Tibial artery (tissue), 4 donors: ENCODE results near the gene TPD52L2.

ENCODE experiments used
- DNase-seq, 2 donors: peaks; one replicate each; pipeline ENCODE4 v3.0.0-alpha.2; 2019
- H3K27ac ChIP-seq, 2 donors: fragments of 200-600 bp; sonication (generic) in 1 of 2; 1 replicate in 1 of 2; 2 replicates in 1 of 2; pipeline ENCODE4 v1.5.1; 2018 to 2019; ENCODE audit warnings: mild to moderate bottlenecking in 1 of 2
- H3K27me3 ChIP-seq, 2 donors: fragments of 200-600 bp; sonication (generic) in 1 of 2; one replicate each; pipeline versions ENCODE4 v1.5.1 to v1.6.0; 2016 to 2019
- H3K36me3 ChIP-seq, 3 donors: fragments of 200-600 bp; sonication (generic) in 2 of 3; one replicate each; pipeline ENCODE4 v1.5.1; 2016 to 2019; ENCODE audit warnings: mild to moderate bottlenecking in 2 of 3
- H3K4me1 ChIP-seq, 4 donors: fragments of 200-600 bp; sonication (generic) in 2 of 4; 1 replicate in 3 of 4; 2 replicates in 1 of 4; pipeline ENCODE4 v1.5.1; 2016 to 2019
- H3K4me3 ChIP-seq, 2 donors: fragments of 200-600 bp; sonication (generic) in 1 of 2; 1 replicate in 1 of 2; 2 replicates in 1 of 2; pipeline ENCODE4 v1.5.1; 2018 to 2019; ENCODE audit warnings: mild to moderate bottlenecking in 2 of 2
- H3K9me3 ChIP-seq, 3 donors: fragments of 200-600 bp; sonication (generic) in 1 of 3; one replicate each; pipeline ENCODE4 v1.5.1; 2016 to 2019
- intact Hi-C: fragments of 100-400 bp; cut with DNase I; formaldehyde crosslinking; loops from one replicate; pipeline ENCODE4 v1.15.0; 2023; ENCODE audit warnings: low total_unique reads
- TF ChIP-seq, protein P1 (sequence below), 2 experiments: fragments of 200-600 bp in 1 of 2; fragments of 450-650 bp in 1 of 2; IDR thresholded peaks; one replicate each; pipeline ENCODE4 v1.5.1; 2017 to 2019; ENCODE audit warnings: antibody characterized with exemption in 2 of 2, mild to moderate bottlenecking in 1 of 2, moderate library complexity in 1 of 2

The TPD52L2 gene

DNA sequence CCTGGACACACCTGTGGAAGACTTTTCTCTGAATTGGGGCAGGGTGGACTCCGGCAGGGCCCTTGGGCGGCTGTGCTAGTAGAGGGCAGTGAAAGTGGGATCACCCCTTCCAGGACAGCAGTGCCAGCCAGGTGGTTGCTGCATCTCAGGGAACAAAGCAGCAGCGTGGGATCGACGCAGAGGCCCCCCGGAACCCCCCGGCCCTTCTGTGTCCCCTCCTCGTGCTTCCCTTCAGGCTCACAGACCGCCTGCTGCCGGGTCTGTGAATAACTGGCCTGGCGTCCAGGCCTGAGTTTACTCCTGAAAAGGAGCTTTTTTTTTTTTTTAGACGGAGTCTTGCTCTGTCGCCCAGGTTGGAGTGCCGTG, 21.0 kb downstream of the TPD52L2 start:
- Histone ChIP-seq H3K27me3 (no peaks in the 10 kb centered on the region), H3K4me3 (no peak overlapping the region), H3K36me3 (peaks cover 29 to 100% (median 77%) of the 10 kb centered on the region in 3 donors), H3K4me1 (no peaks in the 10 kb centered on the region), H3K9me3 (no peaks in the 10 kb centered on the region), H3K27ac (no peak overlapping the region)
- DNase-seq: no peak
- intact Hi-C loops: no loop called here
- TF ChIP-seq, protein P1, sequence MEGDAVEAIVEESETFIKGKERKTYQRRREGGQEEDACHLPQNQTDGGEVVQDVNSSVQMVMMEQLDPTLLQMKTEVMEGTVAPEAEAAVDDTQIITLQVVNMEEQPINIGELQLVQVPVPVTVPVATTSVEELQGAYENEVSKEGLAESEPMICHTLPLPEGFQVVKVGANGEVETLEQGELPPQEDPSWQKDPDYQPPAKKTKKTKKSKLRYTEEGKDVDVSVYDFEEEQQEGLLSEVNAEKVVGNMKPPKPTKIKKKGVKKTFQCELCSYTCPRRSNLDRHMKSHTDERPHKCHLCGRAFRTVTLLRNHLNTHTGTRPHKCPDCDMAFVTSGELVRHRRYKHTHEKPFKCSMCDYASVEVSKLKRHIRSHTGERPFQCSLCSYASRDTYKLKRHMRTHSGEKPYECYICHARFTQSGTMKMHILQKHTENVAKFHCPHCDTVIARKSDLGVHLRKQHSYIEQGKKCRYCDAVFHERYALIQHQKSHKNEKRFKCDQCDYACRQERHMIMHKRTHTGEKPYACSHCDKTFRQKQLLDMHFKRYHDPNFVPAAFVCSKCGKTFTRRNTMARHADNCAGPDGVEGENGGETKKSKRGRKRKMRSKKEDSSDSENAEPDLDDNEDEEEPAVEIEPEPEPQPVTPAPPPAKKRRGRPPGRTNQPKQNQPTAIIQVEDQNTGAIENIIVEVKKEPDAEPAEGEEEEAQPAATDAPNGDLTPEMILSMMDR (IDR thresholded peaks at IDR 0.05): no peak

DNA sequence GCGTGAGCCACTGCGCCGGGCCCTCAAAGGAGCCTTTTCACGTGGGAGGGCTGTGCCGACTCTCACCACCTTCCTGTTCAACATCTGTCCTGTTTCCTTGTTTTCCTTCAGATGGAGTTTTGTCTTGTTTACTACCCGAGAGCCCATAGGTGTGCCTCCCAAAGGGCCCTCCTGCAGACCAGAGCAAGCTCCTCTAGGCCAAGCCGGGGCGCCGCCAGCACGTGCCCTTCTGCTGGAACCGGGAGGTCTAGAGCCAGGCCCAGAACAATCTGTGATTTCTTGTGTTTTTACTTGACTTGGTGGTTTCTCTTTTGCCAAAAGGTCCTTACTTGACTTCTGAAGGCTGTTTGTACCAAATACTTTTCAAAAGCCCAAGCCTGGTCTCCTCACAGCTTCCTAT, 21.9 kb downstream of the TPD52L2 start:
- Histone ChIP-seq H3K36me3 (peaks cover 34 to 100% (median 79%) of the 10 kb centered on the region in 3 donors), H3K4me3 (no peak overlapping the region), H3K27me3 (no peaks in the 10 kb centered on the region), H3K9me3 (no peaks in the 10 kb centered on the region), H3K27ac (no peak overlapping the region), H3K4me1 (no peaks in the 10 kb centered on the region)
- DNase-seq: no peak
- intact Hi-C loops: no loop called here
- TF ChIP-seq, protein P1 (IDR thresholded peaks at IDR 0.05): no peak

DNA sequence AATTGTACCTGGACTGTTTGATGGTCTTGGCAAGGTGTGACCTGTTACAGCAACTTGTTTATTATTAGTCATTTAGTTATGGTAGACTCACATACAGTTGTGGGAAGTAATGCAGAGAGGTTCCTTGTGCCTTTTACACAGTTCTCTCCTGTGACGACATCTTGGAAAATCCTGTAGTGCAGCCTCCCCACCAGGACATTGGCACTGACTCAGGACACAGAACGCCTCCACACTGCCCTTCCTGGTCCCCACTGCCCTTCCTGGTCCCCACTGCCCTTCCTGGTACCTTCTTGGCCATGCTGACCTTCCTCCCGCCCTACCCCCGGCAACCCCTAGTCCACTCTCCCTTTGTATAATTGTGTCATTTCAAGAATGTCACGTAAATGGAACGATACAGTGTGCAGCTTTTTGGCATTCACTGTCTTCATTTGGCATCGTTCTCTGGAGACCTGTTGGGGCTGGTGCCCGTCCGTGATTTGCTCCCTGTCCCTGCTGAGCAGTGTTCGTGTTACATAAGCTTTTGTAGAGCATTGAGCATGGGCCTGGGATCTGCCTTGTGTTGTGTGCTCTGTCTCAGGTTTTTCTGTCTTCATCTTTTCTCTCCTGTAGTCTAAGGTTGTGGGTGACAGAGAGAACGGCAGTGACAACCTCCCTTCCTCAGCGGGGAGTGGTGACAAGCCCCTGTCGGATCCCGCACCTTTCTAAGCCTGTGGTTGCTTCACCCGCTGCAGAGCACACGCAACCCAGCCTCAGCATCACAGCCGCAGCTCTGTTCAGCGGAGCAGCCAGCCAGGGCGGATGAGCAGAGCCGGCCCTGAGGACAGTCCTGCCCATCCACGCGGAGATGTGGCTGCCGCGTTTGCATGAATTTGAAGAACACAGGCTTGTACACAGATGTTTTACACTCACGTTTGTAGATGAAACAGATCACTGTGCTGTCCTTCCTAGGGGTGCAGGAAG, 24.5 kb downstream of the TPD52L2 start:
- TF ChIP-seq, protein P1 (IDR thresholded peaks at IDR 0.05): no peak
- intact Hi-C loops: loop anchor here (5.0 kb wide), 1 partner anchor 88 kb away; the partner anchor contains the start of gene SAMD10
- Histone ChIP-seq H3K36me3 (peaks cover 25 to 76% (median 55%) of the 10 kb centered on the region in 3 donors), H3K27ac (no peak overlapping the region), H3K4me3 (no peak overlapping the region), H3K9me3 (no peaks in the 10 kb centered on the region), H3K27me3 (no peaks in the 10 kb centered on the region), H3K4me1 (peaks cover 0 to 10% (median 5%) of the 10 kb centered on the region in 4 donors)
- no peak for DNase-seq

DNA sequence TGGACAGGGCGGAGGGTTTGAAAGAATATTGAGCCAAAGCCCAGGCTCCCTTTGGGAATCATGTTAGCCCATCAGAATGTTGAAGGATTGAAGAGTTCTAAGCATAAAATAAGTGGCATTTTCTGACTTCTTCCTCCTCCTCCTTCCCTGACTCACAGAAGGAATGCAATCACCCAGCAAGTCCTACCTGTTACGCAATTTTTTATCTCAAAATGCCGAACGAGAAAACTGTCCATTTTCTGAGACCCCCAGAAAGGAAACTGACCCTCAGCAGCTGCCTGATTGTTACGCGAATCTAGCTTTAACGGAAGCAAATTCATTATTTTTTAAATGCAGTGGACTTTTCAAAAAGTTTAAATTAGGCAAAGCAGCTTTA, 25.1 kb downstream of the TPD52L2 start:
- Histone ChIP-seq H3K4me1 (peaks cover 0 to 11% (median 5%) of the 10 kb centered on the region in 4 donors), H3K36me3 (peaks cover 25 to 69% (median 48%) of the 10 kb centered on the region in 3 donors), H3K9me3 (no peaks in the 10 kb centered on the region), H3K27ac (no peak overlapping the region), H3K4me3 (no peak overlapping the region), H3K27me3 (no peaks in the 10 kb centered on the region)
- DNase-seq: no peak
- intact Hi-C loops: loop anchor here (5.0 kb wide), 1 partner anchor 87 kb away; the partner anchor contains the start of gene SAMD10
- TF ChIP-seq, protein P1 (IDR thresholded peaks at IDR 0.05): no peak

DNA sequence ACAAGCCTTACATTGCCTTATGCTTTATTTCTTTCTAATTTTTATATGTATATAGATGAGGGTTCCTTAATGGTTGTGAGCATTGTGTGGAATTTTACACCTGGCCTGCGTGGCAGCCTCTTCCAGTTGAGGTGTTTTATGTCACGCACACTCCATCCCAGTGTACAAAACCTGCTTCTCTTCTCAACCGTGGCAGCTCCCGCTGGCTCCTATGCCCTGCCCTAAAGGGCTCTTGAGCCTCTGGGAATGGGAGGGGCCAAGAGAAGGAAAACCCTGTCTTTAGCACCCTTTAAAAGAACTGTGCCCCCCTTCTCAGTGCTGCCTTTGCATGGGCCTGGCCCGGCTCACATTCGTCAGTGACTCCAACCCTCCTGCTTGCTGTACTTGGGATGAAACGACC, 25.5 kb downstream of the TPD52L2 start:
- TF ChIP-seq, protein P1 (IDR thresholded peaks at IDR 0.05): no peak
- no peak for DNase-seq
- Histone ChIP-seq H3K4me1 (peaks cover 0 to 11% (median 6%) of the 10 kb centered on the region in 4 donors), H3K27ac (no peak overlapping the region), H3K9me3 (no peaks in the 10 kb centered on the region), H3K36me3 (peaks cover 25 to 65% (median 44%) of the 10 kb centered on the region in 3 donors), H3K27me3 (no peaks in the 10 kb centered on the region), H3K4me3 (no peak overlapping the region)
- intact Hi-C loops: loop anchor here (5.0 kb wide), 1 partner anchor 87 kb away; the partner anchor contains the start of gene SAMD10
